ENCODE data around the gene HIPK2.

DNA sequence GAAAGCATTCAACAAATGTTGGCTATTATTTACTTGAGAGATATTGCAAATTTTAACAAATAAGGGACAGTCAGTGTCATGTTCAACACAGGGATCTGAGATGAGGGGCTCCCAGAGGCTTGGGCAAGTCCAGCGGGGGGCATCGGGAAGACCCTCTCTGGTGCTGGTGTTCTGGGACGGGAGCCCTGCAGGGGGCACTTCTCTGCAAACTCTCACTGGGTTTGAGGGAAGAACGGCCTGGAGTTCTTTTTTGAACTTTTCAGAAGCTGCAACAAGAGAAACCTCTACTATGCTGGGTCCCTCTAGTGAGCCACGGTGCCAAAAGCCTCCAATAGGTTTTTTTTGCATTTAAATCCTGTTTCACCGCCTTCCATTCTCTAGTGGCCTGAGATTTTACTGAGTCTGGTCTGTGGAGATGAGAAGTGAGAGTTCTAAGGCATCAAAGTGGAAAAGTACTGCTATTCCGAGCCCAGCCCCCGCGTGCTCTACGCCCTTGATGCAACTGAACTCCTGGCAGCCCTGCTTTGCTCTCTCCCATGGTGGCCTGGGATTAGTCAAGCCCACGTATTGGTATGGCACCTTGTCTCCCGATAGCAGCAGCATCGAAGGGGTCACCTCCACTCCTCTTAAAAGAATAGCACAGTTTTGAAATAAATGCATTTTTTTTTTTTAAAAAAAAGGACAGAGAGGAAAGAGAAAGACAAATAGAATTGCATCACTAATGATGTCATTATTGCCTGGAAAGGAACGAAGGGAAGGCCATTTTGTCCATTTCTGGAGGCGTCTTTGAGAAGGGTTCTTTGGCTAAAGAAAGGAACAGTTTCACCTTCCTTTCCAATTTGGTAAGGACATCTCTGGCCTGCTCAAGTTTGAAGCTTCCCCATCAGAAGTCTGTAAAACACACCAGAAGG lies 210.8 kb downstream of the HIPK2 start:
- no peak for TF ChIP-seq CTCF (conservative IDR thresholded peaks at IDR 0.05 in 1 of 2, IDR thresholded peaks at IDR 0.05 in 1 of 2; ENCODE audit: extremely low read depth in 1 of 2, insufficient read depth in 1 of 2, low read depth in 1 of 2, low read length in 2 of 2)
- TF ChIP-seq EZH2 (IDR thresholded peaks at IDR 0.05; ENCODE audit: borderline replicate concordance, low read length): no peak
